ENCODE data around the gene AKTIP. TPM values are rescaled to one million over a fixed set of nuclear protein-coding genes. Genes with fewer than 3 reads are reported as not detected.

The AKTIP gene
- total and polyA plus RNA-seq, 8 donors, result 12.5 to 34.9 (median 16.4) TPM

GRCh38 chr16:53486230-53486629, 16.8 kb downstream of the AKTIP start:
- H3K36me3 ChIP-seq, result peaks cover 22 to 100% (median 91%) of the 10 kb centered on the region in 4 donors

DNA sequence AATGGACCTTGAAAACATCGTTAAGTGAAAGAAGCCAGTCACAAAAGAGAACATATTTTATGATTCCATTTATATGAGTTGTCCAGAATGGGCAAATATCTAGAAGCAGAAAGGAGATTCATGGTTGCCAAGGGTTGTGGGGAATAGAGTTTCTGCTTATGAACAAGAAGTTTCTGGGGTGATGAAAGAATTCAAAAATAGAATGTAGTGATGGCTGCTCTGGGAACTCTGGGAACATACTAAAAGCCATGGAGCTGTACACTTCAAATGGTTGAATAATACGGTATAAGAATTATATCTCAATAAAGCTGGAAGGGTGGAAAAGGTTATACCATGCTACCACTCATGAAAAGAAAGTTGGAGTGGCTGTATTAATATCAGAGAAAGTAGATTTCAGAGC, 18.5 kb downstream of the AKTIP start:
- TF ChIP-seq EP300 (IDR thresholded peaks at IDR 0.05), result no peak
- TF ChIP-seq POLR2A (IDR thresholded peaks at IDR 0.05), result no peak
- TF ChIP-seq, protein P1, sequence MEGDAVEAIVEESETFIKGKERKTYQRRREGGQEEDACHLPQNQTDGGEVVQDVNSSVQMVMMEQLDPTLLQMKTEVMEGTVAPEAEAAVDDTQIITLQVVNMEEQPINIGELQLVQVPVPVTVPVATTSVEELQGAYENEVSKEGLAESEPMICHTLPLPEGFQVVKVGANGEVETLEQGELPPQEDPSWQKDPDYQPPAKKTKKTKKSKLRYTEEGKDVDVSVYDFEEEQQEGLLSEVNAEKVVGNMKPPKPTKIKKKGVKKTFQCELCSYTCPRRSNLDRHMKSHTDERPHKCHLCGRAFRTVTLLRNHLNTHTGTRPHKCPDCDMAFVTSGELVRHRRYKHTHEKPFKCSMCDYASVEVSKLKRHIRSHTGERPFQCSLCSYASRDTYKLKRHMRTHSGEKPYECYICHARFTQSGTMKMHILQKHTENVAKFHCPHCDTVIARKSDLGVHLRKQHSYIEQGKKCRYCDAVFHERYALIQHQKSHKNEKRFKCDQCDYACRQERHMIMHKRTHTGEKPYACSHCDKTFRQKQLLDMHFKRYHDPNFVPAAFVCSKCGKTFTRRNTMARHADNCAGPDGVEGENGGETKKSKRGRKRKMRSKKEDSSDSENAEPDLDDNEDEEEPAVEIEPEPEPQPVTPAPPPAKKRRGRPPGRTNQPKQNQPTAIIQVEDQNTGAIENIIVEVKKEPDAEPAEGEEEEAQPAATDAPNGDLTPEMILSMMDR (IDR thresholded peaks at IDR 0.05), result no peak
- TF ChIP-seq POLR2AphosphoS5 (IDR thresholded peaks at IDR 0.05), result no peak
- H3K4me3 ChIP-seq, result no peak overlapping the region
- WGBS, 5 donors, result 88 to 99% (median 94%) methylated on average over 2 of the region's 2 CpGs
- H3K27me3 ChIP-seq, result no peaks in the 10 kb centered on the region
- intact Hi-C loops (cut with DNase I; ENCODE audit: low total_unique reads), result no loop called here
- H3K27ac ChIP-seq, result no peak overlapping the region
- peaks cover 0 to 13% (median 5%) of the 10 kb centered on the region in 4 donors for H3K4me1 ChIP-seq
- H3K9me3 ChIP-seq, result no peaks in the 10 kb centered on the region
- peaks cover 34 to 100% (median 94%) of the 10 kb centered on the region in 4 donors for H3K36me3 ChIP-seq
- no peak for DNase-seq

More at GRCh38 chr16:53486230-53486629, 16.8 kb downstream of the AKTIP start:
- H3K4me3 ChIP-seq, result no peak overlapping the region
- DNase-seq, result no peak
- H3K4me1 ChIP-seq, result peaks cover 0 to 14% (median 4%) of the 10 kb centered on the region in 4 donors
- H3K27me3 ChIP-seq, result no peaks in the 10 kb centered on the region
- H3K9me3 ChIP-seq, result no peaks in the 10 kb centered on the region
- intact Hi-C loops (cut with DNase I; ENCODE audit: low total_unique reads), result no loop called here
- H3K27ac ChIP-seq, result no peak overlapping the region
- TF ChIP-seq, protein P1 (IDR thresholded peaks at IDR 0.05), result no peak
- no peak for TF ChIP-seq POLR2A (IDR thresholded peaks at IDR 0.05)
- TF ChIP-seq EP300 (IDR thresholded peaks at IDR 0.05), result no peak

DNA sequence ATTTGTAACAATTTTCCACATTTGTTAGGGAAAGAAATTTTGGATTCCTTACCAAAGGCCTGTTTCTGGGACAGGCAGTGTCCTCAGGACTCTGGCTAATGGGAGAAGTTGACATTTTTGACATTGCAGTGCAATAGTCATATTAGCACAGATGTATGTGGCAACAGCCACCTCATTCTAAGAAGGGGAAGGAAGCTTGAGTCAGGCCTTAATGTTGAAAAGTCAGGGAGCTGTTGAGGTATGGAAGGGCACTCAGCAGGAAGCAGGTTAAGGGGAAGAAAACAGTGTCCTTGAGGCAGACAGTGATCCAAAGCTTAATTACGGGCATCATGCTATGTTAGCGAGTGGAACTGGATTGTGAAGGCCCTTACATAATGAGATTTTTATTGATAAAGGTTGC, 20.9 kb downstream of the AKTIP start:
- peaks cover 0 to 13% (median 5%) of the 10 kb centered on the region in 4 donors for H3K4me1 ChIP-seq
- H3K27ac ChIP-seq, result peak overlapping the region in 2 of 5 donors; percentile 25 to 30
- WGBS, 5 donors, result 95 to 100% (median 97%) methylated on average over 2 of the region's 2 CpGs
- H3K4me3 ChIP-seq, result no peak overlapping the region
- DNase-seq, result no peak
- peaks cover 33 to 100% (median 96%) of the 10 kb centered on the region in 4 donors for H3K36me3 ChIP-seq
- TF ChIP-seq, protein P1 (IDR thresholded peaks at IDR 0.05), result no peak
- no peak for TF ChIP-seq POLR2A (IDR thresholded peaks at IDR 0.05)
- no peak for TF ChIP-seq EP300 (IDR thresholded peaks at IDR 0.05)
- TF ChIP-seq POLR2AphosphoS5 (IDR thresholded peaks at IDR 0.05), result no peak
- H3K9me3 ChIP-seq, result no peaks in the 10 kb centered on the region
- H3K27me3 ChIP-seq, result no peaks in the 10 kb centered on the region
- intact Hi-C loops (cut with DNase I; ENCODE audit: low total_unique reads), result no loop called here

DNA sequence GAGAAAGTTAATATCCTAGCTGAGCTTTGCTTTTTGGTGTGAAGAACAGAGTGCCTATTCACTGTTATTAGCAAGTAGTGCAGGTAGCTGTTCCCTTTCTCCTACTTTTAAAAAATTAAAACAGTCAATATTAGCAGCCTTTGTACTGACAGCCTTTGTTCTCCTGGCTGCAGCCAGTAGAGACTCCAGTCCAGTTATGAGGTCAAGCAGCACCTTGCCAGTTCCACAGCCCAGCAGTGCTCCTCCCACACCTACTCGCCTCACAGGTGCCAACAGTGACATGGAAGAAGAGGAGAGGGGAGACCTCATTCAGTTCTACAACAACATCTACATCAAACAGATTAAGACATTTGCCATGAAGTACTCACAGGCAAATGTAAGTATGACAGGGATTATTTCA, 22.6 kb downstream of the AKTIP start:
- DNase-seq, result peak in 1 of 2 donors; percentile 31
- peaks cover 33 to 96% (median 83%) of the 10 kb centered on the region in 4 donors for H3K36me3 ChIP-seq
- H3K4me1 ChIP-seq, result peaks cover 0 to 20% (median 9%) of the 10 kb centered on the region in 4 donors
- H3K27me3 ChIP-seq, result no peaks in the 10 kb centered on the region
- H3K27ac ChIP-seq, result peak overlapping the region in 1 of 5 donors; percentile 47
- 38 to 89% (median 83%) methylated on average over 1 of the region's 1 CpG for WGBS, 5 donors
- H3K4me3 ChIP-seq, result no peak overlapping the region
- no peaks in the 10 kb centered on the region for H3K9me3 ChIP-seq
- intact Hi-C loops (cut with DNase I; ENCODE audit: low total_unique reads), result no loop called here
- no peak for TF ChIP-seq POLR2A (IDR thresholded peaks at IDR 0.05)

GRCh38 chr16:53478965-53479364, 24.0 kb downstream of the AKTIP start:
- intact Hi-C loops (cut with DNase I; ENCODE audit: low total_unique reads), result no loop called here
- Histone ChIP-seq H3K27ac (peak overlapping the region in 1 of 5 donors; percentile 47), H3K27me3 (no peaks in the 10 kb centered on the region), H3K36me3 (peaks cover 36 to 96% (median 82%) of the 10 kb centered on the region in 4 donors), H3K4me1 (peaks cover 0 to 20% (median 9%) of the 10 kb centered on the region in 4 donors), H3K9me3 (no peaks in the 10 kb centered on the region), H3K4me3 (no peak overlapping the region)
- DNase-seq, result no peak
- WGBS, 5 donors, result 67 to 84% (median 70%) methylated on average over 5 of the region's 5 CpGs
- TF ChIP-seq, protein P1 (IDR thresholded peaks at IDR 0.05), result no peak
- no peak for TF ChIP-seq POLR2A (IDR thresholded peaks at IDR 0.05)
- TF ChIP-seq POLR2AphosphoS5 (IDR thresholded peaks at IDR 0.05), result no peak
- TF ChIP-seq EP300 (IDR thresholded peaks at IDR 0.05), result no peak

Data from stomach (tissue), 9 donors.